Measurements from ENCODE around the gene CDPF1.
"Not testable (repeated sequence)": the region's sequence is repeated elsewhere in the genome, so short reads cannot be mapped to it uniquely, and the experiment has no call there.

CDPF1 gene

GRCh38 chr22:46224044-46224897 lies 25.8 kb downstream of the CDPF1 start:
- DNase-seq = no peak

GRCh38 chr22:46220921-46221320 lies 29.2 kb downstream of the CDPF1 start:
- DNase-seq = no peak

DNA sequence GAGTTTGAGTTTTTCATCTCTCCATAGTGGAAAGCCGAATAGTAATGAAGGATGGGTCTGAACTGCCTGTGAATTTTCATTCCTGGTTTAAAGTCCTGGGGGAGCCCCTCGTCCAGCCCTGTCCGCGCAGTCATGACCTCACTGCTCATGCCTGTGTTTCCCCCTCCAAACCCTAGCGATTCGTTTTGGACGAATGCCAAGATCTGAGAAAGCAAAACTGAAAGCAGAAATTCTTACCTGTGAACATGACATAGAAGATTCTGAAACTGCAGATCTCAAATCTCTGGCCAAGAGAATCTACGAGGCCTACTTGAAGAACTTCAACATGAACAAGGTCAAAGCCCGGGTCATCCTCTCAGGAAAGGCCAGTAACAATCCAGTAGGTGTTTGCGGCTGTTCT lies 30.5 kb downstream of the CDPF1 start:
- no peak for DNase-seq

- DNase-seq = no peak
Observed at GRCh38 chr22:46214616-46215015, 35.5 kb downstream of the CDPF1 start.

DNA sequence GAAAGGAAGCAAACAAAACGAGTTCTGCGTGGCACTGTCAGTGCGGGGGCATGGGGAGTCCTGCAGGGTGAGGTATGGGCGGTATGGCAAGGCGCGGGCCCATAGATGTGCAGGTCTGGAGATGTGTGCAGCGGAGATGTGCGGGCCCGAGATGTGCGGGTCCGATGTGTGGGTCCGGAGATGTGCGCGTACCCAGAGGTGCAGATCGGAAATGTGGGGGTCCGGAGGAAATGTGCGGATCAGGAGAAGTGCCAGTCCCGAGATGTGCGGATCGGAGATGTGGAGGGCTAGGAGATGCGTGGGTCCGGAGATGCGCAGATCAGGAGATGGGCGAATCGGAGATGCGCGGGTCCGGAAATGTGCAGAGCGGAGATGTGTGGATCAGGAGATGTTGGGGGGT lies 35.9 kb downstream of the CDPF1 start:
- no peak for DNase-seq

GRCh38 chr22:46213052-46213451 lies 37.0 kb downstream of the CDPF1 start:
- DNase-seq = no peak

DNA sequence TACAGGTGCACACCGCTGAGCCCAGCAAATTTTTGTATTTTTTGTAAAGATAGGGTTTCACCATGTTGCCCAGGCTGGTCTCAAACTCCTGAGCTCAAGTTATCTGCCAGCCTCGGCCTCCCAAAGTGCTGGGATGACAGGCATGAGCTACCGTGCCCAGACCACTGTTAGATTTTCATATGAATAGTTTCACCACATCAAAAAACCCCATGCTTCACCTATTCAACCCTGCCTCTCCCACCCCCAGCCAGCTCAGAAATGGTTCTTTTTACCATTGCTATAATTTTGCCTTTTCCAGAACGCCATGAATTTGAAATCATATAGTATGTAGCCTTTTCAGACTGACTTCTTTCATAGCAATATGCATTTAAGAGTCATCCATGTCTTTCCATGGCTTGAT lies 37.9 kb downstream of the CDPF1 start:
- no peak for DNase-seq

DNA sequence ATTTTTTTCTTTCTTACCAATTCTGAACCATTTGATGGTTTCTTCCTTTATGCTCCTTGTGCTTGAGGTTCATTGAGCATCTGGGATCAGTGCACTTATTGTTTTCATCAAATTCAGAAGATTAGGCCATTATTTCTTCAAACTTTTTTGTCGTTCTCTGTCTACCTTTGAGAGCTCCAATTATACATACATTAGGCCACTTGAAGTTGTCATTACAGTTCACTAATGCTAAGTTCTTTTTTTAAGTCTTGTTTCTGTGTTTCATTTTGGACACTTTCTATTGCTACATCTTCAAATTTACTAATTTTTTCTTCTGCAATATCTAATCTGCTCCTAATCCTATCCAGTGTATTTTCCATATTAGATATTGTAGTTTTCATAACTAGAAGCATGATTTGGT lies 40.8 kb downstream of the CDPF1 start:
- no peak for DNase-seq

DNA sequence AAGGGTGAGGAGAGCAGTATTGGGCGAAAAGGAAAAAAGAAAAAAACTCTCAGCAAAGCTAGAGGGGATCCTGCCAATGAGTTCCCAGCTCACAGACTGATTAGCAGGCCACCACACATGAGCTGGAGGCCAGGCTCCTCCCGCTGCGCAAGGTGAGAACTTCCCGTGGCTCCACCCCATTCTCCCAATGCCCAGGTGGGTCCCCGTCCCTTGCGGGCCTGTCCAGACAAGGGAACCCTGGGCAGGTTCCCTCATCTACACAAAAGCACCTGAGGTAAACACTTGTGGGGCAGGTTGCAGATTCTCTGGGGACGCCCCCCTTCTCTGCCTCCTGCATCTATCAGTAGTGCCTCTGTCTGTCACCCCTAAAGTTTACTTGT lies 46.5 kb downstream of the CDPF1 start:
- no peak for DNase-seq

- no peak for DNase-seq
Observed at GRCh38 chr22:46202897-46203600, 47.0 kb downstream of the CDPF1 start.

- DNase-seq = no peak
Observed at GRCh38 chr22:46201059-46201757, 48.9 kb downstream of the CDPF1 start.

DNA sequence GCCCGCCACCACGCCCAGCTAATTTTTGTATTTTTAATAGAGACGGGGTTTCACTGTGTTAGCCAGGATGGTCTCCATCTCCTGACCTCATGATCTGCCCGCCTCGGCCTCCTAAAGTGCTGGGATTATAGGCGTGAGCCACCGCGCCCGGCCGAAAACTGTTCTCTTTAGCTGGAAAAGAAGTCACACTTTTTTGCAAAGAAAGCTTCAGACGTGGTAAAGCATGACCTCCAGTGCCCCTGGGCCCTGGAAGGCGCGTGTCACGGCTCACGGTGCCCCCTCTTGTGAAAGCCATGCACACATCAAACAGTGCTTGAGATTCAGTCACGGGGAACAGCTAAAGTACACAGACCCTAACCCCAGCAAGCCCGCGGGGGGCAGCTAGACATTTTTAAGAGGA lies 51.3 kb downstream of the CDPF1 start:
- not testable (repeated sequence) for DNase-seq

- no peak for DNase-seq
Observed at GRCh38 chr22:46198274-46198673, 51.8 kb downstream of the CDPF1 start.

- no peak for DNase-seq
Observed at GRCh38 chr22:46196278-46196677, 53.8 kb downstream of the CDPF1 start.

- no peak for DNase-seq
Observed at GRCh38 chr22:46195487-46196165, 54.5 kb downstream of the CDPF1 start.

All from NCI-H526 treated with DMSO at 0.1 percent for 48 hours (cell line).